Measurements from ENCODE around the gene TEX35.
"Not testable (repeated sequence)": the region's sequence is repeated elsewhere in the genome, so short reads cannot be mapped to it uniquely, and the experiment has no call there.

TEX35 gene

GRCh38 chr1:178541829-178542553 is 29.1 kb downstream of the TEX35 start:
- DNase-seq (ENCODE audit: low read depth), result peak; percentile 19

DNA sequence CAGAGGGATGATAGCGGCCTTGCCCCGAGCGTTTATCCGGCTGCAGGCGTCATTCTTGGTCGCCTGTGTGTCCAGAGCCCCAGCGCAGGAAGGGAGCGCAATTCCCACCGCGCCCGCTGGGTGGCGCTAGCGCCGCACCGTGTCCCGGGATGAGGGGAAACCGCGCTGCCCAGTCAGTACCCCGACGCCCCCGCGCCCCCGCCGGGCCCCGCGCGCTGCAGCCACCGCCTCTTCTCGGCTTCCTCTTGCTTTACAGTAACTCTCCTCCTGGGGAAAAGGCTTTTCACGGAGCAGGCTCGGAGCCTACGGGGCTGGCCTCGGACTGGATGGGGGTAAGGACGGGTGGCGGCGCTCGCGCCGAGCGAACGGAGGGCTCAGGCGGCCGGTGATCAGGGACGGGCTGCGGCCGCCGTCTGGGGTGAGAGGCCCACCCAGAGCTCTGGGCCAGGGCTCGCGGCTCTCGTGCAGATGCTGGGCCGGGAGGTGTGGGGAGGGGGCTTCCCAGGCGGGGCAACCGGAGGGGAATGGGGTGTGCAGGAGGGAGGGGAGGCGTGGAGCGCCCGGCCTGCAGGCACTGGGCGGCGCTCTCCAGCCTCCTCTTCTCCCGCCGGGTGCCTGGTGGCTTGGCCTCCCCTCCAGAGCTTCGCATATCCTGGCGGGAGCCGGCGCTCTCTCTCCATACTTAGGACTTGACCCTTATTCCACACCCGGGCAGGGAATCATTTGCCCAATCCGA is 29.8 kb downstream of the TEX35 start:
- DNase-seq (ENCODE audit: low read depth), result peak; percentile 85

- DNase-seq (ENCODE audit: low read depth), result no peak
Measured at GRCh38 chr1:178543290-178543607, 30.3 kb downstream of the TEX35 start.

GRCh38 chr1:178544531-178544930 is 31.6 kb downstream of the TEX35 start:
- DNase-seq (ENCODE audit: low read depth), result no peak

DNA sequence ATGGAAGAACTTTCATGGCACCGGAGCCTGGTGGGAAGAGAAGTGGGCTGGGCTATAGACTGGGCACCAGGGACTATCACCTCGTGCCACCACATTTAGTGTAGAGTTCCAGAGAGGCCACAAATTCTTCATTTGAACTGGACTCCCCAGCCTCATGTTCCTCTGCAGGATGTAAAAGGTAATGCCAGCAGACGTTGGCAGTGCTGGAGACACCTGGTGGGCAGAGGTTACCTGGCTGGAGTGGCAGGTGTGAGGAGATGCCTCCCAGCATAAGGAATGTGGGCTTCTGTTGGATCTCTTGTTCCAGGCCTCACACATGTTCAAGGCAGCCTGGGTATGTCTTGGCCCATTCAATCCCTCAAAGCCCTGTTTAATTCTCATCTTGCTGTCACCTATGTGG is 35.2 kb downstream of the TEX35 start:
- no peak for DNase-seq (ENCODE audit: low read depth)

DNA sequence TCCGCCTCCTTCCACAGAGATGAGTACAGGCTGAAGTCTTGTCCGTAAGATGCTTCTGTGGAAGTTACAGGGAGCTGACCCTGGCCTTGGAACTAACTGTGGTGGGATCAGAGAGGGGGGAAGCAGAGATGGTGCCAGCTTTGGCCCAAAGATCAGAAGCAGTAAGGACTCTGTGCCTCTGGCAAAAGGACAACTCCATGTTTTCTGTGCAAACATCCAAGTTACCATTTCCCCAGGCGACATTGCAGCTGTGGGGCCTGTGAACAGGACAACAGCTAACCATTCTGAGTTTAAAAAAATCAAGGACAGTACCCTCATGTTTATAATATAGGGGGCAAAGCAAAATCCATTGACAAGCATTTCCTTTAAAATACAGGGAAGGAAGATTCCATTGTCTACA is 38.4 kb downstream of the TEX35 start:
- DNase-seq (ENCODE audit: low read depth), result no peak

DNA sequence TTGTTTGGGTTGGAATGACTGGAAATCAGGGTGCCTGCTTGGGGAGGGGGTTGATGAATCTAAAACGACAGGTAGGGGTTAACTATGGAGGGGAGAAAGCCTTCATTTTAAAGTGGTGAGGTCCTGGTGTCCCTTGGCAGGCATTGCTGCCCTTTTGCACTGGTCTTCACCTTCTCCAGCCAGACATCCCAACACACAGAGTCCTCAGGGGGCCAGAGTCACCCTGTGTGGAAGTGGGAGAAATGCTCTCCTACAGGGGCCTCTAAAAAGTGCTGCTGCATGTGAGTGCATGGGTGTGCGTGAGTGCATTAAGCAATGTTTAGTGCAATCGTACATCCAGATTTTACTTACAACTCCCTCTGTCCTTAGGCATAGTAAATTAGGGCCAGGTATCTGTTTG is 39.0 kb downstream of the TEX35 start:
- DNase-seq (ENCODE audit: low read depth), result no peak

DNA sequence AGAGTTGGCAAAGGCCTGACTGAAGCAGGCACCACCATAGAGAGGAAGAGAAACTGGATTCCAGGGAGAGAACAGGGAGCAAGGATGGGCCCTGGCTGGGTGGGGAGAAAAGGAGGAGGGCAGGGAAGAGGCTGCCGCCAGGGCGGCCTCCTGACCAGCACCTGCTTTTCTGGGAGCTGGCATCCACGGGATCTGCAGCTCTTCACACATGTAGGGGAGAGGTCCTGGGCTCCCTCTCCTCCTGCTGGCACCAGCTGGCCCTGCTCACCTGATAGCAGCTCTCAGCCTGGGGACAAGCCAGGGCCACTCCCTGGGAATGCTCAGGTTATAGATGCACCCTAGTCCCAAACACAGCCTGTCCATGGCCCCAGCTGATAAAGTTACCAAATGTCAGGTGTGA is 39.9 kb downstream of the TEX35 start:
- DNase-seq (ENCODE audit: low read depth), result no peak

DNA sequence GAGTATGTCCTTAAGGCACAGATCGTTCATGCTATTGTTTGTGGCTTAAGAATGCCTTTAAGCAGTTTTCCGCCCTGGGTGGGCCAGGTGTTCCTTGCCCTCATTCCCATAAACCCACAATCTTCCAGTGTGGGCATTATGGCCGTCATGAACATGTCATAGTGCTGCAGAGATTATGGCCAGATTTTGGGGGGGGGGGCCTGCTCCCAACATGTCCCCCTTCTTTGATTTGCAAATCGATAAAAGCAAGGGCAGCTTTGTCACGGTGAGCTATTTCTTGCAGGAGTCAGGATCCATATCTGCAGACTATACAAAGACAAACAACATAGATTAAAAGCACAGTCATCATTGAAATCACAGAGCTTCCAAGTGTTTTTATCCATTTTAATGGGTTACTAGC is 41.4 kb downstream of the TEX35 start:
- not testable (repeated sequence) for DNase-seq (ENCODE audit: low read depth)

- not testable (repeated sequence) for DNase-seq (ENCODE audit: low read depth)
Measured at GRCh38 chr1:178555613-178556012, 42.7 kb downstream of the TEX35 start.

- DNase-seq (ENCODE audit: low read depth), result not testable (repeated sequence)
Measured at GRCh38 chr1:178558816-178559215, 45.9 kb downstream of the TEX35 start.

GRCh38 chr1:178560871-178561376 is 48.0 kb downstream of the TEX35 start:
- DNase-seq (ENCODE audit: low read depth), result no peak

- DNase-seq (ENCODE audit: low read depth), result no peak
Measured at GRCh38 chr1:178563099-178563820, 50.4 kb downstream of the TEX35 start.

DNA sequence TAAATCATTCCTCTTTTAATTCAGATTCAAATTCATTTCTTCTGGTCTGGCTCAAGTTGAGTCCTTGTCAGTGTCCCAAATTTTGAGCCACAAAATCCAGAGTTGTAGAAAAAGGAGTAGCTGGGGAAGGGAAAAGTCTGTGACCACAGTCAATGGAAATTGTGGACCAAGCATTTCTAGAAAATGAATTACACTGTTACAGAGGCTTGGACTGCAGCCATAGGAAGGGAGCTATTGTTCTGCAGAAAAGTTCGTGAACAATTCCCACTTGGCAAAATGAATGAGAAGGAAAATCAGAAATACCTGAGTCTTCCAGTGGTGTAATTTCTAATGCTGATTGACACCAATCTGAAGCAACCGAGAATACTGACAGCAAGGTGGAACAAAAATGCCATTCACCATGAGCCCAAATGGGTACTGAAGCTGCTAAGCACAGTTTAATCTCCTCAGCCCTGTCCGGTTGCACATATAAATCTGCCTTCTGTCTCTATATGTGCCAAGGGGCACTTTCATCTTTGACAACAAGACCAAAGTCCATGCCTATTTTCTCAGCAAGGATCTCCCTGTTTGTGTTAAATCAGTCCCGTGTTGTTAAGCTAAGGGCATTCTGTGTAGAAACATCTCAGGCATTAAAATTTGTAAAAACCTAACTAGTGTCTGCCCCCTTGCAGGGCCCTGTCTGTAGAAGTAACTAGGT is 51.3 kb downstream of the TEX35 start:
- no peak for DNase-seq (ENCODE audit: low read depth)

- no peak for DNase-seq (ENCODE audit: low read depth)
Measured at GRCh38 chr1:178564783-178565180, 51.9 kb downstream of the TEX35 start.

DNA sequence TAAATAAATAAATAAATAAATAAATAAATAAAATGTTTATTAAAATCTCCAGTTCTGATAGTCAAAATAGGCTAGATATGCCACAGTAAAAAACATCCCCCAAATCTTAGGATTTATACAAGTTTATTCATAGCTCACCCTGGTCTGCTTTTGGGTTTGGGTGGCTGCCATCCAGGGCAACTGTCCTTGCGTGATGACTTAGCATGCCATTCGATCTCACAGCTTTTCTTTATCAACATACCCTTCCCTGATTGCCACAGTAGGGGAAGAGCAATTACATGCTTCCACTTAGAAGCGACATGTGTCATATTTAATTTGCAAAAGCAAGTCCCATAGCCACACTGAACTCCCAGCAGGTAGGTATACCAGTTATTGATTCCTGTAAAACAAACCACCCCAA is 52.7 kb downstream of the TEX35 start:
- DNase-seq (ENCODE audit: low read depth), result no peak

DNA sequence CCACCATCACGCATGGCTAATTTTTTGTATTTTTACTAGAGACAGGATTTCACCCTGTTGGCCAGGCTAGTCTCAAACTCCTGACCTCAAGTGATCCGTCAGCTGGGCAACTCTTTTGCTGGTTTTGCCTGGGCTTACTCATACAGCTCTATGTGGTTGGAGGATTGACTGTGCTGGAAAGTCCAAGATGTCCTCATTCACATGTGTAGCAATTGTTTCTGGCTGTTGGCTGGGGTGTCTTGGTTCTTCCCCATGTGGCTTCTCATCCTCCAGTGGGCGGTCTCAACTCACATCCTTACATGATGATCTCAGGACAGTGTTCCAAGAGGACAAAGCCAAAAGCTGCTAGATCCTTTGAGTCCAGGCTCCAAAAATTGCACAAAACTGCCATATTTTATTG is 53.3 kb downstream of the TEX35 start:
- DNase-seq (ENCODE audit: low read depth), result no peak

DNA sequence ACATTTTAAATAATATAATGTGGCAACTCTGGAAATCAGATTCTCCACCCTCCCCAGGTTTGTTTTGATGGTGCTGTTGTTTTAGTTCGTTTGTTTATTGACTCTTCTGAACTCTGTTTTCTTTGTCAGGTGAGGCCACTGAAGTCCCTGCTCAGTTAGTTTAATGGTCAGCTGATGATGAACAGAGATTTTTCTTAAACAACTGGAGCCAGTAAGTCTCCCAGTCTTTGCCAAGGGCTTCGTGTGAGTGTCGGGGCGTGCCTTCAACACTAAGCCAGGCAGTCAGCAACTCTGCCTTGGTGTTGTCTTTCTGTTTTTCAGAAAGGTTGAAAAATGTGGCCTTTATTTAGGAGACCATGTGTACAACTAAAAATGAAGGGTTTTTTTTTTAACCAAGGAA is 58.9 kb downstream of the TEX35 start:
- DNase-seq (ENCODE audit: low read depth), result no peak
